HG03196 (cell line): ENCODE results near the gene GAB2.
A peak's percentile ranks its signal among the peaks of the same experiment; 100 is the strongest.
"Not testable (repeated sequence)": the region's sequence is repeated elsewhere in the genome, so short reads cannot be mapped to it uniquely, and the experiment has no call there.

Source experiments
- ATAC-seq: cut with Tn5 transposase; IDR thresholded peaks from one replicate; pipeline ENCODE4 v1.9.1; 2021; ENCODE audit not compliant: unreplicated experiment

The GAB2 gene

DNA sequence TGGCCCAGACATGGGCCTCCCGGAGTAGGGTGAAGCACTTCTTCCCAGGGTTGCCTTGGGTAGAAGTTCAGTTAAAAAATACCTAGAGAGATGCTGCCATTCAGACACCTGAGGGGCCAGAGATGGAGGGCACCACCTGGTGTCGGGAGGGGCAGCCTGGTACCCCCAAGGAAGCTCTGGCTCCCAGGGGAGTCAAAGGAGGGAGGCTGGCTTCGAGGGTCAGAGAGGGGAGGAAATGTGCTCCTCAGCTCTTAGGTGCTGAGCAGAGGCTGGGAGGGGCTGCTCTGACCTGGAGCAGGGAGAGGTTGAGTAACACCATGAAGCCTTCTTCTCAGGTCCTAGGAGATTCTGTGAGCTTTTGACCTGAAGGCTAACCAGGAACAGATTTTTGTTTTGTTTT is 227.8 kb downstream of the GAB2 start:
- ATAC-seq: no peak

DNA sequence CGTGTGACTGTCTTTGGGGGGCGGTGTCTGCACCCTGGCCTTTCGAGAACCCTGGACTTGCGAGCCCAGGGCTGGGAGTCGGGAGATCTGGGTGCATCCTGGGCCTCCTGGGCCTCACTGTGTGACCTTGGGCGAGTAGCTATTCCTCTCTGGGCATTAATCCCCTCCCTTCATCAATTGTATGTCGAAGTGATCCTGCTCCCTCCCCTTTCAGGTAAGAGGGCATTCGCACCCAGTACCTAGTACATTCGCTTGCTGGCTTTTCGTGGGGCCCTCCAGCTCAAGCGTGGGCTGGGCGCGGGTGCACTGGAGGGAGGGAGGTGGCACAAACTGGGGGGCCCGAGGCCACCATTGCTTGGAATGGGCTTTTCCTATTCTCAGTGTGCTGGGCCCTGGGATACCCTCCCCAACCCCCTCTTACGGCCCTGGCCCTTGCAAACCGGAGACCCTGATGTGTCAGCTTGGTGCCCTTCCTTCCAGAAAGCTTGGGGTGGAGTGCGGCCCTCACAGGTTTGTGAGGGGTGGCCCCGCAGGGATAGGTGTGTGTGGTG is 228.4 kb downstream of the GAB2 start:
- ATAC-seq: no peak

DNA sequence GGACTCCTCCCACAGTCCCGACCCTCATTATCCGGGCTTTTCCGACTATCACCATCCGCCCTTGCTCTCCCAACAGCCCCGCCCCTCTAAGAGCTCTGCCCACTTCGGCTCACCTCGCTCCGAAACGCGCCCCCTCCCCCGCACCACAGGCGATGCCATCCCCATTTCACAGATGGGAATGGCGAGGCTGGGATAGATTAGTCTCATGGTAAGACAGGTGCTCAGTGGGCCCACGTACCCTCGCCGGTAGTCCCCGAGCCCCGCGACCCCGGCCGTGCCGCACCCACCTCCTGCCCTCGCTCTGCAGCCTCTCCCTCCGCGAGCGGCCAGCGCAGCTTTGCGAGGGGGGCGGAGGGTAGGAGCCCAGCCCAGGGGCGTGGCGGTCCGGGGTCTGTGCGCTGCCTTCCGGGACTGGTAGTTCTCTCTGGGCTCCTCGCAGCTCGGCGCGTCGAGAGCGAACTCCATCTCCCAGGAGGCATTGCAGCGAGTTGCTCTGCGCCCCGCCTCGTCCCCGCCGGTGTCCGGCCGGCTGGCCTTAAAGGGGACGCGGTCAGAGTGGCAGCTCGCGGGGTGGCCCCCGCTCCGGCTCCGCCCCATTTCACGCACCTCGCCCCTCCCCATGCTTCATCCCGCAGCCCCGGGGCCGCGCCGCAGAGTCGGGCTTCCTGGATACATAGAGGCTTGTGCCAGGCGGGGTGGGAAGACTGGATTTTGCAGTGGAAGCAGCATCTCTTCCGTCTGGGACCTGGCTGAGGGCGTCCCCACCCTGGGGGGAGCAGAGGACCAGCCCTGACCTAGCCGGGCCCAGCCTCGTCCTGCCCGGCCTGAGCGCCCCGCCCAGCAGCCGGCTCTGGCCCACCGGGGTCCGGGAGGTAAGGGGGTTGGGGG is 229.1 kb downstream of the GAB2 start, which contains the start of the genes KCTD21 and USP35:
KCTD21 (minus strand) TSS at position 341 of the 888 bp plus-strand sequence. CDS start 14,072 bp downstream, outside the sequence.
USP35 (plus strand) TSS at position 634 of the 888 bp plus-strand sequence. CDS start 7,327 bp downstream, outside the sequence.
- peak; percentile 95 for ATAC-seq

DNA sequence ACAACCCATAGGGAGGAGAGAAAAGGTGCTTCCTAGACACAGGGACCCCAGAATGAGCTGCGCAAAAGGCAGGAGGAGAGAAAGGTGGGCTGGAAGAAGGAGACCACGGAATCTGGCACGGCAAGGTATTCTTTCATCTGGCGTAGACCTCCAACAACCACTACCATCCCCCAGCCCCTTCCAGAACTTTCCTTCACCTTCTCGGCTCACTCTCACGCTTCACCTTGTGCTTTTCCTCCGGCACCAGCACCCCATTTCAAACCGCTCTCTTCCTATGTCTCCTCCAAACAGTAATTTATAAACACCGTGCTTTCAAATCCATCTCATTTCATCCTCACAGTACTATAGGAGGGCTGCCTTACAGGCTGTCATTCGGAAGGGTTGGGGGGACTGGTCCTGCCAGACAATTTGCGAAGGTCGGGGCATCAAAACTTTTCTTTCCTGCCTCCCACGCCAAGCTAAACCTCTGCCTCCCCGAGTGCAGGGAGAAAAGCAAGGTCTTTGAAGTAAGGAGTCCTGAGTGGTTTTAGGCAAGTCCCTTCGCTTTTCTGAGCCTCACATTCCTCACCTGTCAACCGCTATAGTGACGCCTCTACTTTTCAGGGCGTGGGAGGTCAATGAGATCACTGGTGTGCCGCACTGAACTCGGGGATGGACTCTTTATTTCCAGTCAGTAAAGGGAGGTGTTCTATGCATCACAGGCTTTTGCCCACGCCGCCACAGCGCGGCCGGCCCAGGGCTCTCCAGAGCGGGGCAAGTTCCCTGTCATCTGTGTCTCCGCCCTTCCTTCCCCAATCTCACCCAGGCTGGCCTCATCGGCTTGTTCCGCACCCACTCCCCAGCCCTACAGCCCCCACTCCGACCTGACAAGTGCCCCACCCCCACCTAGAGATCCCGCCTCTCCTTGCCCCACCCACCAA is 230.0 kb downstream of the GAB2 start:
- ATAC-seq: peak; percentile 21

DNA sequence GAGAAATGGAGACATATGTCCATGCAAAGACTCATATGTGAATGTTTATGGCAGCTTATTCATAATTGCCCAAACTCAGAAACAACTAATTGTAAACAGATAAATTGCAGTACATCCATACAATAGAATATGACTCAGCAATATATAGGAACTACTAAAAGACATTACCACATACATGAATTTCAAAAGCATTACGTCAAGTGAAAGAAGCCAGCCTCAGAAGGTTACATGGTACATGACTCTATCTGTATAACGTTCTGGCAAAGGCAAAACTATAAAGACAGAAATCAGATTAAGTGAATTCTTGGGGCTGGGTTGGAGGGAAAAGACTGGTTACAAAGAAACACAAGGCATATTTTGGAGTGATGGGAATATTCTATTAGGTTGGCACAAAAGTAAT is 236.4 kb downstream of the GAB2 start:
- ATAC-seq: no peak

DNA sequence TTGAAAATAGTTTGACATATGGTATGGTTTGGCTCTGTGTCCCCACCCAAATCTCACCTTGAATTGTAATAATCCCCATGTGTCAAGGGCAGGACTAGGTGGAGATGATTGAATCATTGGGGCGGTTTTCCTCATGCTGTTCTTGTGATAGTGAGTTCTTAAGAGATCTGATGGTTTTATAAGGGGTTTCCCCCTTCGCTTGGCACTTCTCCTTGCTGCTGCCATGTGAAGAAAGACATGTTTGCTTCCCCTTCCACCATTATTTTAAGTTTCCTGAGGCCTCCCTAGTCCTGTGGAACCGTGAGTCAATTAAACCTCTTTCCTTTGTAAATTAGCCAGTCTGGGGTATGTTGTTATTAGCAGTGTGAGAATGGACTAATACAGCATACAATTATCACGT is 236.9 kb downstream of the GAB2 start:
- no peak for ATAC-seq

DNA sequence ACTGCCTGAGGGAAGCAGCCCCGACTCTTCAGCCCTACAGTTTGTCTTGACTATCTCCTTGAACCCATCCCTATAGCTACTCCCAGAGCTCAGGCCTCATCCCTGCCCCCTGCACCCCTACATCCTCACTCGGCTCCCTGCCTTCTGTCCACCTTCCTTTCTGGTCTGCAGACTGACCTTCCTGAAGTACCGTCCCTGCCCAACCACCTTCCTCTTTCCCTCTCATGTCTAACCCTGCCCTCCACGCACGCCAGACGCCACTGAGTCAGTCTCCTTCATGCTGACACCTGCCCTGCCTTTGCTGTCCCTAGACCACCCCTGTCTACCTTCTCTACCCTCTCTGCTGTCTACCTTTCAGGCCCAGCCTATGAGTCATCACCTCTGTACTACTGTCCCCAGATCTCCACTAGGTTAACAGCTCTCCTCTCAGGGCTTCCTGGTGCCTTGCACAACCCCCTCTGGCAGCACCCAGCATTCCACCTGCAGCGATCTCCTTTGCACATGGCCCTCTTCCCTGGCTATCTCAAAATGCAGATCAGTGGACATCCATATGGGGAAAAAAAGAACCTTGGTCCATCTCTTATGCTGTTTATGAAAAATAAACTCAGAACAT is 238.1 kb downstream of the GAB2 start:
- no peak for ATAC-seq

DNA sequence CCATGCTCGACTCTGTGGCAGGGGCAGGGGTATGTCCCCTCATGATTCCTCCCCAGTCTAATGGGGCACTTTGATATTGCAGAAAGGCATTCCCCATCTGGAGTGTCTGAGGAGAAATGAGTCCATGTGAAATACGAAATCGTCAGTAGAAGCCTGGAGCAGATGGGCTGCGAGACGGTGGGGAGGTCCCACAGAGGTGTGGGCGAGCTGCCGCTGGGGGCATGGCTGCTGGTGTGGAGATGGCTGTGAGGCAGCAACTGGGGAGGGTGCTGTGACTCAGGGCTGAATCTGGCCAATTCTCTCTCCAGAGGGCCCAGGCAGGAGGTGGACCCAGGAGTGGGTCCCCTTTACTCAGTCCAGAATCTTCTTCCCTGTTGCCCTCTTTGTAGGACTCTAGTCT is 240.4 kb downstream of the GAB2 start:
- ATAC-seq: no peak

DNA sequence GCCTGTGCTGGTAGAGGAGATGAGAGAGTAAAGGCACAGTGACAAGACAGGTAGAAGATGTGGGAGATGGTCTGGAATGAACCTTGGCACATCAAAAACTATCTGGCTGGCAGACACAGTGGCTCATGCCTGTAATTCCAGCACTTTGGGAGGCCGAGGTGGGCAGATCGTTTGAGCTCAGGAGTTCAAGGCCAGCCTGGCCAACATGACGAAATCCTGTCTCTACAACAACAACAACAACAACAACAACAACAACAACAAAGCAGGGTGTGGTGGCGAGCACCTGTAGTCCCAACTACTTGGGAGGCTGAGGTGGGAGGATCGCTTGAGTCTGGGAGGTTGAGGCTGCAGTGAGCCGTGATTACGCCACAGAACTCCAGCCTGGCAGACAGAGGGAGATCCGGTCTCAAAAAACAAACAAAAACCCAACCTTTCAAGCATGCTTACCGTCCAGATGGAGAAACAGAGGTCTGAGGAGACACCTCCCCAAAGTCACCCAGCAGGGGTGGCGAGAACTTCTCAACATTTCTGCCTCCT is 240.9 kb downstream of the GAB2 start:
- ATAC-seq: no peak

DNA sequence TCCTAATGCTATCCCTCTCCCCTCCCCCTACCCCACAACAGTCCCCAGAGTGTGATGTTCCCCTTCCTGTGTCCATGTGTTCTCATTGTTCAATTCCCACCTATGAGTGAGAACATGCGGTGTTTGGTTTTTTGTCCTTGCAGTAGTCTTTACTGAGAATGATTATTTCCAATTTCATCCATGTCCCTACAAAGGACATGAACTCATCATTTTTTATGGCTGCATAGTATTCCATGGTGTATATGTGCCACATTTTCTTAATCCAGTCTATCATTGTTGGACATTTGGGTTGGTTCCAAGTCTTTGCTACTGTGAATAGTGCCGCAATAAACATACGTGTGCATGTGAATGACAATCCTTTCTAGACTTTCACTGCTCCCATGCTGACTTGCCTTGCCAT is 241.8 kb downstream of the GAB2 start:
- ATAC-seq: not testable (repeated sequence)

DNA sequence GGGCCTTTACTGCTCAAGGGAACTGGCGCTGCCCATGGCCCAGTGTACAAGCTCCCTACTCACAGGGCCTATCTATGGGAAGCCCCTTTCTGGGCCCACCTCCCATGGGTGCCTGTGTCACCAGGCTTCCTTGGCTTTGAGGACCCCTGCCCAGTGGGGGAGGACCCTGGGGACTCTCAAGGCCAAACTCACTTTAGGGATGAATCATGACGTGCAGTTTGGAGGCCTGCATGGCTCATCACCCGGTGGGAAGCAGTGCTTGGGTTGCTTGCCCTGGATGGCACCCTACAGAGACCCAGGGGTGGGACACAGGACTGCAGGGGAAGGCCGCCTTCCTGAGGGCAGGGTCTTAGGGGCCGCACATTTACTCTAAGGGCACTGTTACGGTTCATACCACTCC is 245.7 kb downstream of the GAB2 start:
- no peak for ATAC-seq

DNA sequence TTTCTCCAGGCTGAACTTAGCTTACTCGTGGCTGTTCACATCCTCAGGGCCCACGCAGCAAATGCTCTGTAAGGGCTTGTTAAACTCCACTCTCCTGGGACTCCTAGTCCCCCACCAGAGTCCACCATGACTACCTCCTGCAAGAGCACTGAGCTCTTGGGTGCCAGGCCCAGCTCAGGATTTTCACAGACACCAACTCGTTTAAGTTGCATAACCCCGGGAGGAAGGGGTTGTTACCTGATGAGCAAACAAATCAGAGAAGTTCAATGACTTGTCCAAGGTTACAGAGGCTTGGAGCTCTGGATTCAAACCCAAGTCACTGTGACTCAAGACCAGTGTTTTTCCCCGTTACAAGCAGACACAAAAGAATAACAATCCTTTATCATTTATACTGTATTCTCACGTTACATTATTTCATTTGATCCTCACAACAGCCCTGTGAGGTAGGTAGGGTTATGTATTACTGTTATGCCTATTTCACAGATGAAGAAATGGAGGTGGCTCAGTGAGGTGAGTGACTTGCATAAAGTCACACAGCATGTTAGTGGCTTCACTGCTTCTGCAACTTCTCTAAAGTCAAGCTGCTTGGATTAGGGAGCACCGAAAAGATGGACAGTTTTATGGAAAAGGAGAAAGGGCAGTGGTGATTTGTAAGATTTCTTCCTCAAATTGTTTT is 246.6 kb downstream of the GAB2 start:
- ATAC-seq: no peak

DNA sequence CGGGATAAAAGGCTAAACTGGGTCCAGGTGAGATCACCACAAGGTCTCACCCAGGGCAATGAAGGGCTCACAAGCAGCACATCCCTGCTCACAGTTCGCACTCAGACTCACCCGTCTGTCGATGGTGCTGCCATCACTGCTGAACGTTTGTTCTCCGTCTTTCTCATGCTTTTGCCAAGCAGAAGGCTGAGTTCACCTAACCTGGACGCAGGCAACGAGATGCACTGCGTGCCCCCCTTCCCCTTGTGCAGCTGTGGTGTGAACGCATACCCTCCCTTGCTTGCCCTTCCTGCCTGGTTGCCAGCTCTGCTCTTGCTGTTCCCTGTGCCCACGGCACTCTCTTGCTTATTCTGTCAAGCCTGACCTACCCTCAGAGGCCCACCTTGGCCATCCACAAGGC is 247.2 kb downstream of the GAB2 start:
- no peak for ATAC-seq

DNA sequence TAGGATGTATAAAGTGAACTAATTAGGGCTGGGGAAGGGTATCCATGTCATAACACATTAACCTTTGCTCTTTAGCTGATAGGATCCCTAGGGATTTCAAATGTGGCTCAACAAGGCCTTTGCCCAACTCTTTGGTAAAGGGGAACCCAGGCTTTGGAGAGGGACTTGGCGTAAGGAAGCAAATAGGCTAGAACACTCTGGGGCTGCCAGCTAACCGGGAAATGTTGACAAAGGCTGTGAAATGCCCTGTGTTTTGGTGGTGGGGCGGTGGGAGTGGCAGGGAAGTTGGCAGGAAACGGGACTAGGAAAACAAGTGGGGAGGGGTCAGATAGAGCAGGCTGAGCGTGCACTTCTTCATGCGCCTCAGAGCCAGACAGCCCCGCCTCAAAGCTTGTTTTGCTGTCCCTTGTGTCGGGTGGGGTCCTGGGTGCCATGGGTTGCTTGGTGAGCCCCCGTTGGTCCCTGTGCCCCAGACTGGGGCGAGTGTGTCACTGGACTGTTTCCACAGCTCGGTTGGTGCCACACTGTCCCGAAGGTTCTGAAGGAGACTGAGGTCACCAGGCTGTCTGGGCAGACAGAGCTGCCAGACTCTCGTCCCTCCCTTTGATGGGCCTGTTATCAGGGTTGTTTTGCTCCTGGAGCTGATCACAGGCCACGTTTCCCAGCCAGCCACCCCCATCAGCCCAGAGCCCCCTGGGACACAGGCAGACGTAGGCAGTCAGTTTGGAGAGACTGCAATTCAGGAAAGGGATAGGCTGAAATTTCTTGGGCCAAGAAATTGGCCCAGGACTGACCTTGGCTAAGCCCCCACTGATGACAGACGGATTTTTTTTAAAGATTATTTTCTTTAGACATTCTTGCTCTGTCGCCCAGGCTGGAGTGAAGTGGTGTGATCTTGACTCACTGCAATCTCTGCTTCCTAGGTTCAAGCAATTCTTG is 248.8 kb downstream of the GAB2 start:
- no peak for ATAC-seq

DNA sequence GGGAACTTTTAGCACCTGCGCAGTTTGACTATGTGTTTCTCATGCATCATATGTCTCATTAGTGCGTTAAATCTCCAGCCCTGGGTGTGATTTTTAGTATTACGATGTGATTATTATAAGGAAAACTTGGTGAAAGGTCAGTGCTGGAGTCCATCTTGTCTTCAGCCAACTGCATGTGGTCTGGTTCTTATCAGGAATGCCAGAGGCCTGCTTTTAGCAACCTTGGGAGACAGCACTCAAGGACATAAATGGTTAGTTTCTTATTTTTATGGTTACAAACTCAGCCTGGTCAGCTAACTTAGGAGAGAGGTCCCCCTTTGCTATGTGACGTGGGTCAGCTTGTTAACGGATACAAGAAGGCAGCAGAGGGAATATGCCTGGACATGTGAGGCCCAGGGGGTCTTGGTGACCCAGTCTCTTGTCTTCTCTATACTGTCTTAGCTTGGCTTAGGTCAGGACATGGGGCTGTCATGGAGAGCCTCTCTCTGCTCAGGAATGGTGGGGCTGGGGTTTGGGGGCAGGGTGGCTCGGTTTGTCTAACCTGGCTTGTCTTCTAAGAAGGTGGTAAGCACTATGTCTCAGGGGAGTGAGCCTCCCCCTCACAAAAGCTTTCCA is 250.7 kb downstream of the GAB2 start:
- no peak for ATAC-seq
